ENCODE data around the gene ALPK1.
"Not testable (repeated sequence)": the region's sequence is repeated elsewhere in the genome, so short reads cannot be mapped to it uniquely, and the experiment has no call there.

Gene ALPK1

GRCh38 chr4:112296949-112297880 lies at the start of gene ALPK1:
Gene ALPK1, plus strand, starts transcription at chr4:112297369.
- DNase-seq = peak; percentile 66

GRCh38 chr4:112251019-112251643 lies 46.0 kb upstream of the ALPK1 start:
- no peak for DNase-seq

- no peak for DNase-seq
Observed at GRCh38 chr4:112252234-112252633, 44.9 kb upstream of the ALPK1 start.

GRCh38 chr4:112253382-112254000 lies 43.7 kb upstream of the ALPK1 start:
- DNase-seq = no peak

GRCh38 chr4:112257098-112257497 lies 40.1 kb upstream of the ALPK1 start:
- no peak for DNase-seq

GRCh38 chr4:112266823-112267222 lies 30.3 kb upstream of the ALPK1 start:
- DNase-seq = peak; percentile 40

- no peak for DNase-seq
Observed at GRCh38 chr4:112270051-112270450, 27.1 kb upstream of the ALPK1 start.

- no peak for DNase-seq
Observed at GRCh38 chr4:112270640-112271421, 26.3 kb upstream of the ALPK1 start.

- DNase-seq = no peak
Observed at GRCh38 chr4:112272292-112272691, 24.9 kb upstream of the ALPK1 start.

- DNase-seq = no peak
Observed at GRCh38 chr4:112274959-112275358, 22.2 kb upstream of the ALPK1 start.

- no peak for DNase-seq
Observed at GRCh38 chr4:112276113-112276512, 21.1 kb upstream of the ALPK1 start.

GRCh38 chr4:112277220-112277619 lies 19.9 kb upstream of the ALPK1 start:
- DNase-seq = no peak

GRCh38 chr4:112277705-112278448 lies 19.3 kb upstream of the ALPK1 start:
- no peak for DNase-seq

GRCh38 chr4:112279025-112279881 lies 17.9 kb upstream of the ALPK1 start:
- no peak for DNase-seq

GRCh38 chr4:112279882-112280315 lies 17.3 kb upstream of the ALPK1 start:
- DNase-seq = no peak

- DNase-seq = no peak
Observed at GRCh38 chr4:112280386-112281056, 16.6 kb upstream of the ALPK1 start.

- not testable (repeated sequence) for DNase-seq
Observed at GRCh38 chr4:112281895-112282398, 15.2 kb upstream of the ALPK1 start.

- no peak for DNase-seq
Observed at GRCh38 chr4:112282860-112283667, 14.1 kb upstream of the ALPK1 start.

- no peak for DNase-seq
Observed at GRCh38 chr4:112284166-112284565, 13.0 kb upstream of the ALPK1 start.
